HG02678 (cell line): ENCODE results near the gene PRKCE.
"Not testable (repeated sequence)": the region's sequence is repeated elsewhere in the genome, so short reads cannot be mapped to it uniquely, and the experiment has no call there.

Experiments used
- ATAC-seq: cut with Tn5 transposase; IDR thresholded peaks from one replicate; pipeline ENCODE4 v1.9.1; 2021; ENCODE audit warnings: mild to moderate bottlenecking, moderate library complexity; ENCODE audit not compliant: unreplicated experiment

PRKCE gene

GRCh38 chr2:45902380-45902779, 250.9 kb downstream of the PRKCE start:
- no peak for ATAC-seq

- ATAC-seq = no peak
Observed at GRCh38 chr2:45902781-45903375, 251.4 kb downstream of the PRKCE start.

GRCh38 chr2:45904267-45904945, 252.9 kb downstream of the PRKCE start:
- peak; percentile 55 for ATAC-seq

- no peak for ATAC-seq
Observed at GRCh38 chr2:45904946-45905631, 253.6 kb downstream of the PRKCE start.

- no peak for ATAC-seq
Observed at GRCh38 chr2:45905632-45905958, 254.1 kb downstream of the PRKCE start.

GRCh38 chr2:45907592-45907991, 256.1 kb downstream of the PRKCE start:
- ATAC-seq = no peak

GRCh38 chr2:45908316-45909170, 257.1 kb downstream of the PRKCE start:
- ATAC-seq = no peak

- no peak for ATAC-seq
Observed at GRCh38 chr2:45909171-45909565, 257.7 kb downstream of the PRKCE start.

GRCh38 chr2:45909677-45910191, 258.3 kb downstream of the PRKCE start:
- peak; percentile 70 for ATAC-seq

- ATAC-seq = no peak
Observed at GRCh38 chr2:45910473-45911060, 259.1 kb downstream of the PRKCE start.

GRCh38 chr2:45911538-45911937, 260.1 kb downstream of the PRKCE start:
- ATAC-seq = no peak

- no peak for ATAC-seq
Observed at GRCh38 chr2:45912109-45912508, 260.6 kb downstream of the PRKCE start.

- ATAC-seq = no peak
Observed at GRCh38 chr2:45913539-45913938, 262.1 kb downstream of the PRKCE start.

GRCh38 chr2:45915523-45915922, 264.0 kb downstream of the PRKCE start:
- no peak for ATAC-seq

- ATAC-seq = not testable (repeated sequence)
Observed at GRCh38 chr2:45917561-45918176, 266.2 kb downstream of the PRKCE start.

GRCh38 chr2:45918463-45919159, 267.1 kb downstream of the PRKCE start:
- no peak for ATAC-seq

- ATAC-seq = peak; percentile 29
Observed at GRCh38 chr2:45919160-45919650, 267.7 kb downstream of the PRKCE start.

GRCh38 chr2:45919711-45920111, 268.2 kb downstream of the PRKCE start:
- peak; percentile 53 for ATAC-seq

GRCh38 chr2:45921921-45922320, 270.4 kb downstream of the PRKCE start:
- ATAC-seq = no peak

GRCh38 chr2:45922577-45922988, 271.1 kb downstream of the PRKCE start:
- no peak for ATAC-seq
